Gastroesophageal sphincter (tissue), 4 donors: ENCODE data around the gene ISLR. TPM values are rescaled to one million over a fixed set of nuclear protein-coding genes. Genes with fewer than 3 reads are reported as not detected.

Experiments used
- ATAC-seq: fragments of 150-250 bp; one replicate; pipeline ENCODE4 v1.9.1; 2016; ENCODE audit warnings: mild to moderate bottlenecking, moderate library complexity
- H3K27ac ChIP-seq, 4 donors: fragments of 200-600 bp; sonication (generic) in 3 of 4; 1 replicate in 3 of 4; 2 replicates in 1 of 4; pipeline ENCODE4 v1.5.1; 2016 to 2019
- H3K27me3 ChIP-seq: fragments of 200-600 bp; sonication (generic); one replicate; pipeline ENCODE4 v1.5.1; 2019
- H3K36me3 ChIP-seq, 2 donors: fragments of 200-600 bp; sonication (generic); one replicate each; pipeline ENCODE4 v1.5.1; 2019; ENCODE audit warnings: control low read depth in 1 of 2
- H3K4me1 ChIP-seq, 3 donors: fragments of 200-600 bp; sonication (generic); 1 replicate in 2 of 3; 2 replicates in 1 of 3; pipeline ENCODE4 v1.5.1; 2016 to 2019; ENCODE audit warnings: control low read depth in 2 of 3
- H3K4me3 ChIP-seq, 2 donors: fragments of 200-600 bp; sonication (generic); one replicate each; pipeline ENCODE4 v1.5.1; 2019; ENCODE audit warnings: mild to moderate bottlenecking in 1 of 2, moderate library complexity in 1 of 2
- H3K9me3 ChIP-seq, 3 donors: fragments of 200-600 bp; sonication (generic); one replicate each; pipeline ENCODE4 v1.5.1; 2017 to 2019; ENCODE audit warnings: control low read depth in 2 of 3
- CTCF ChIP-seq, 4 experiments: fragments of 200-600 bp in 2 of 4; fragments of 450-650 bp in 2 of 4; sonication (generic) in 1 of 4; IDR thresholded peaks; one replicate each; pipeline ENCODE4 v1.5.1; 2017 to 2019; ENCODE audit warnings: antibody characterized with exemption in 4 of 4, mild to moderate bottlenecking in 2 of 4, moderate library complexity in 2 of 4
- EP300 ChIP-seq: sonication (generic); formaldehyde crosslinking; IDR thresholded peaks from one replicate; pipeline ENCODE4 v1.6.1; 2017; ENCODE audit warnings: antibody characterized with exemption, mild to moderate bottlenecking
- POLR2A ChIP-seq, 2 donors: fragments of 450-650 bp; IDR thresholded peaks; one replicate each; pipeline ENCODE4 v1.6.1; 2017; ENCODE audit warnings: antibody characterized with exemption in 2 of 2, mild to moderate bottlenecking in 2 of 2, moderate library complexity in 1 of 2
- POLR2AphosphoS5 ChIP-seq: sonication (generic); formaldehyde crosslinking; IDR thresholded peaks from one replicate; pipeline ENCODE4 v1.6.1; 2017; ENCODE audit warnings: antibody characterized with exemption
- WGBS, 2 donors: methylation state at CpG; one replicate each; pipeline ENCODE4 v1.1.5; 2018; ENCODE audit warnings: low coverage in 1 of 2; 5-methylcytosine and 5-hydroxymethylcytosine counted together
- total RNA-seq, 4 donors: library from RNA; depleted of rRNA; stranded (reverse); fragments of >200 nt; gene quantifications; one replicate each; pipeline ENCODE4 v1.1.0, GENCODE V29; 2016

The ISLR gene
- total RNA-seq, 4 donors from 2014 or later = 52.6 to 152 (median 89.5) TPM

DNA sequence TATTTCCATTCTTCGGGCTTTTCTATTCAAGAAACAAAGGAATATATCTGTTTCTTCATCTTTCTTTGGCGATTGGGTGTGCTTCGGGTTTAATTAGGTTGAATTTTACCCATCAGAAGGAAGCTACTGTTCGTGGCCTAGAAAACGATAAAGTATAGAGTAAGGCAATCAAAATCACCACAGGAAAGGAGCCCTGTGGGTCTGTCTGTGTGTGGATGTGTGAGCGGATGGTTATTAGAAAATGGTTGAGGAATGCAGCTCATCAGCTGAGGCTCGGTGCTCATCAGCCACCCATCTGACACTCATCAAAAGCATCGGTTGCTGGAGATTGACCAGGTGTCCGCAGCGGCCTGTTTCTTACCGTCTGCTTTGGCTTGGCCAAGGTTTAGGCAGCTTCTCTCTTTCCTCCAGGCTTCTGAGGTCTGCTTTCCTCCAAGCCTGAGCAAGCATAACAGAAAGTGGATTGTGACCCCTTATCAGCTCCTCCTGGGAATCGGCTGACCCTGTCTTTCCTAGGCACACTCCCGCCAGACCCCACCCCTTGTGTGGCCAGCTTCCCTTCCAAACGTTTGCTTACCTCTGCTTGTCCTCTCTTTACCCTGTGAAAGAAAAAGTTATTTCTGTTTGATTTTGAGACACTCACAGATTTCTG, 17.6 kb upstream of the ISLR start:
- Histone ChIP-seq H3K36me3 (no peaks in the 10 kb centered on the region), H3K4me3 (no peak overlapping the region), H3K9me3 (no peaks in the 10 kb centered on the region), H3K27ac (peak overlapping the region in 3 of 4 donors; percentile 9 to 60 (median 40)), H3K4me1 (peaks cover 0 to 41% (median 18%) of the 10 kb centered on the region in 3 donors), H3K27me3 (no peaks in the 10 kb centered on the region)
- no peak for TF ChIP-seq CTCF (IDR thresholded peaks at IDR 0.05)
- no peak for TF ChIP-seq POLR2A (IDR thresholded peaks at IDR 0.05)
- ATAC-seq = no peak
- 54 to 66% methylated on average over 12 to 13 of the region's 14 CpGs for WGBS, 2 donors

DNA sequence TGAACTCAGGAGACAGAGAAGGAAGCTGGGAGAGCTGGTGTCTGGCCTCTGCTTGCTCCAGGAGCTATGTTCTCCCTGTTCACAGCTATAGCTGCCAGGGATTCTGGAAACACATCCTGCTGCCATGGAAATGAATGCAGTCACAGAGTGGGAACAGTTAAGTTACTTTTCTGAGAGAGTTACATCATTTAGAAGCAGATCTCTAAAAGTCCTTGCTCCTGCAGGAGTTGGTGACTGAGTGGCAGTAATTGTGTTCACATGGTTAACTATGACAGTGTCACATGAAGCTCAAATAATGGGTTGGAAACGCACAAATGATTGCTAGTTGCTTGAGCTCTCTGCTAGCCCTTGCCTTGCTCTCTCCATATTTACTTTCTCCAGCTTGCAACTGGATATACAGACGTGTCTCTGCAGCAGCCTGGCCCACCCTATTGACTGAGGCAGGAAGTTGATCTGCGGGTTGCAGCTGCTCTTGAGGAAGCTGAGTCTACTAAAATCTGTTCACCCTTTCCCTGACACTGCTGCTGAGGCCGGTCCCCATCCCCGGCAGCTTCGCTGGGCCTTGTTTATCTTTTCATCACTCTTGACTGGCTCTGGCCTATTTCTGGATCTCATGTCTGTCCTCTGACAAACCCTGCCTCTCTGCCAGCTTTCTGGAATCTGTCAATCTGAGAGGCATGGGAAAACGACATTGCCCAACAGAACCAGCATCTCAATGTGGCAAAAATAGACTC, 16.7 kb upstream of the ISLR start:
- H3K27me3 ChIP-seq = no peaks in the 10 kb centered on the region
- no peak overlapping the region for H3K4me3 ChIP-seq
- H3K27ac ChIP-seq = peak overlapping the region in 3 of 4 donors; percentile 40 to 61 (median 60)
- ATAC-seq = peak; percentile 58
- H3K4me1 ChIP-seq = peaks cover 0 to 41% (median 18%) of the 10 kb centered on the region in 3 donors
- no peaks in the 10 kb centered on the region for H3K9me3 ChIP-seq
- 0 to 5% methylated on average over 4 to 6 of the region's 7 CpGs for WGBS, 2 donors
- H3K36me3 ChIP-seq = no peaks in the 10 kb centered on the region
- TF ChIP-seq CTCF (IDR thresholded peaks at IDR 0.05) (no peak), EP300 (no peak), POLR2A (IDR thresholded peaks at IDR 0.05) (no peak), POLR2AphosphoS5 (no peak)

DNA sequence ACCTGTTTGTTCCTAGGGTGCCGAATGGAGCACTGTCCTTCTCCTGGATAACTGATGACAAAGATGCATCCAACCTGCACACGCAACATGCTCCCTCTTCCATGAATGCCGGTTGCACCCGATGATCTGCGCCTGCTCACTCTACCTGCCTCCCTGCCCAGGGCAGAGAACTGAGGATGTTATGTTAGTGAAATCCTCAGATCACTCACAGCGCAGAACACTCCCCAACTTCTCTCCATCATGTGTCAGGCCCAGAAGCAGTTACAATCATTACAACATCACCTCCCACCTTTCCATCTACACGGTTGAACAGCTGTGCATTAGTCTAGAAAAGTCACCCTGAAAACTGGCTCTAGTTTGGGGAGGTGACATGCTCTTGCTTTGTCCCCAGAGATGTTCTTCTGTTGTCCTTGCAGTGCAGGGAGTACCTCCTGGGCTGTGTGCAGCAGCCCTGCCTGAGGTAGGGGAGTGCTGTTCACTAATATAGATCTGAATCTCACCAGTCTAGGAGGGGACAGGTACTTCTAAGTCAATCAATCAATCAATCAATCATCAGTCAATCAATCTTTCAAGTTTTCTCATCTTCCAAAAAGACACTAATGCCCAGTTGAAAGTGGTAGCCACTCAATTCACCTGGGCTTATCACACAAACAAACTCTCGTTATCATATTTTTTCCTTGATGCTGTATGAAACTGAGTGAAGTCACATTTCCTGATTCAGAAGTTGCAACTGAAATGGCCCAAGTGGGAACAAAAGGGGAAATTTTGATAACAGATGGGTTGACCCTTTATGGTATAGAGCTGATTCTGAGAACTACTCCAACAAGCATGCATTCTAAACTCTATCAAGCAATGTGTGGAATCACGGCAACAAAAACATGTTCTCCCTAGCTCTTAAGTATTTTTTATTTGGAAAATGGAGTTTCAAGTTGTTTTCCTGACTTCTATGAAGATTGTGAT, 15.4 kb upstream of the ISLR start:
- no peak for ATAC-seq
- WGBS, 2 donors = 87 to 88% methylated on average over 8 of the region's 9 CpGs
- H3K4me3 ChIP-seq = no peak overlapping the region

More for the DNA sequence above, 15.4 kb upstream of the ISLR start:
- TF ChIP-seq EP300 = no peak
- no peak for TF ChIP-seq POLR2A (IDR thresholded peaks at IDR 0.05)
- TF ChIP-seq CTCF (IDR thresholded peaks at IDR 0.05) = no peak
- TF ChIP-seq POLR2AphosphoS5 = no peak
- no peaks in the 10 kb centered on the region for H3K27me3 ChIP-seq
- H3K4me1 ChIP-seq = peaks cover 0 to 41% (median 18%) of the 10 kb centered on the region in 3 donors
- H3K36me3 ChIP-seq = no peaks in the 10 kb centered on the region
- H3K27ac ChIP-seq = peak overlapping the region in 3 of 4 donors; percentile 17 to 61 (median 60)
- no peaks in the 10 kb centered on the region for H3K9me3 ChIP-seq
